ENCODE results near the gene ECEL1.

The ECEL1 gene

DNA sequence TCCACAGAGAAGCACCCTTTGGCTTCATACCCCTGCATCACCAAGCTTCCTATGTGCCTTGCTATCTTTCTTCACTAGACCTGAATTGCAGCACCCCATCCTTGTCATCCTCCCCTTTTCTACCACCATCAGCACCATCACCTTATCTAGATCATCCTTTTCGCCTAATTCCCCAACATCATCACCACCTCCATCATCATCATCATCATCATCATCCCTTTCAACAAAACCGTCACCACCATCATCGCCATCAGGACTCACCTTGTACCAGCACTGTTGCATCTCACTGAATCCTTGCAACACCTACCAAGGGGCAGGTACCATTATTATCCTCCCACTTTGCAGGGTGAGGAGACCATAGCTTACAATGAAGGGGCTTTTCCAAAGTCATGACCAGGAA lies 10.8 kb upstream of the ECEL1 start:
- no peak for DNase-seq (ENCODE audit: low read depth in 2 of 2)
- TF ChIP-seq CTCF (IDR thresholded peaks at IDR 0.05; ENCODE audit: low read depth, low read length) = no peak
- H3K4me3 ChIP-seq (replicated peaks in 1 of 2; ENCODE audit: low read depth in 2 of 2, low read length in 2 of 2) = no peak overlapping the region

DNA sequence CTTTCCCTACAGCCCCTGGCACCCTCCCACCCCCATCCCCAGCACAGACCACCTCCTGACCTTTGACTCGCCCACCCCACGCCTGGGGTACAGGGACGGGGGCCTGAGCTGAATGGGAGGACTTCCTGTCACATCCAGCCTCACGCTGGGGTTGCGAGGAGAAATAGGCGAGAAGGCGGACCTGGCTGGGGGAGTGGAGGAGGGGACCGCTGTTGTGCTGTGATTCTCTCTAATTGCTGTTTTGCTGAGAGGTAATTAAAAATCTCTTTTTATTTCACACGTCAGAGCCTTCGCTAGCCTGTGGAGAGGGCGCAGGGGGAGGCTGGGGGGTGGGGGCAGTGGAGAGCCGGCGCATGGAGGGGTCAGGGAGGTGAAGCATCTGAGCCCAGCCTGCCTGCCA lies 9.7 kb upstream of the ECEL1 start:
- H3K4me3 ChIP-seq (replicated peaks in 1 of 2; ENCODE audit: low read depth in 2 of 2, low read length in 2 of 2) = no peak overlapping the region
- no peak for DNase-seq (ENCODE audit: low read depth in 2 of 2)
- no peak for TF ChIP-seq CTCF (IDR thresholded peaks at IDR 0.05; ENCODE audit: low read depth, low read length)

DNA sequence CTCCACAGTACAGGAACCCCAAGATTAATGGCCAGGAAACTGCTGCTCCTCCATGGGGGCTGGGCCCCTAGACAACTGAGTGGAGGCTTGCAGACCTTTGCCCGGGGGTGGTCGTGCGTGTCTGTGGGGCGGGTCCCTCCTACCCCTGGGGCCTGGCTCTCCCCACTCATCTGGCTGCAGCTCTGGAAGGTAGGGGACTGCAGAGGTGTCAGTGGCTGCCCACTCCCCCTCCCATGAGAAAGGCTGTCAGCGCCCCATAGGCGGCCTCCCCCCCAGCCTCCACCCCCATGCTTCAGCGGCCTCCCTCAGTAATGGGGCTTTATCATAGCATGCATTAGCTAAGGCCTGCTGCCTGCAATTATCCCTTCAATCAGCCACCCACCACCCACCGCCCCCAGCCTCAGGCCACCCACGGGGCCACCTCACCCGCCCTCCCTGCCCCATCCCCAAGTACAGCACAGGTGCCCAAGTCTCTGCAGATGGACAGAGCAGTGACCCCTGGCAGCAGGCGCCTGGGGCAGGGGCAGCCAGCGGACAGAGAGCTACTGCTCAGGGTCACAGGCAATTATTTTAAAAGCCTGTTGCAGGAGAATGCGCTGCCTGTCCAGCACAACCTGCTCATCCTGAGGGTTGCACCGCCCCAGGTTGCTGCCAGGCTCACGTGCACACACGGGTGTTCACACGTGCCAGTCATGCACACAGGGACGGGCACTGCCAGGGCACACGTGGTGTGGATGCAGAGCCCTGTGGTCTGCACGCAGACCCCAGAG lies 9.1 kb upstream of the ECEL1 start:
- no peak for TF ChIP-seq CTCF (IDR thresholded peaks at IDR 0.05; ENCODE audit: low read depth, low read length)
- H3K4me3 ChIP-seq (replicated peaks in 1 of 2; ENCODE audit: low read depth in 2 of 2, low read length in 2 of 2) = no peak overlapping the region

DNA sequence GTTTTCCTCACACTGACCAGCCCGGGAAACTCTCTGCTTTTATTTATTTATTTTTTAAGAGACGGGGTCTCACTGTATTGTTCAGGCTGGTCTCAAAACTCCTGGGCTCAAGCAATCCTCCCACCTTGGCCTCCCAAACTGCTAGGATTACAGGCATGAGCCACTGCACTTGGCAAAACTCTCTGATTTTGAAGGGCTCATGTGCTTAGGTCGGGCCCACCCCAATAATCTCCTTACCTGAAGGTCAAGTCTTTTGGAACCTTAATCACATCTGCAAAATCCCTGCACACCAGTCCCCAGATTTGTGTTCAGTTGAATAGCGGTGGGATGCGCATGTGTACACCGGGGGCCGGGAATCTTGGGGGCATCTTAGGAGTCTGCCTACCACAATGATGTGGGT lies 7.7 kb upstream of the ECEL1 start:
- TF ChIP-seq CTCF (IDR thresholded peaks at IDR 0.05; ENCODE audit: low read depth, low read length) = no peak
- DNase-seq (ENCODE audit: low read depth in 2 of 2) = no peak
- H3K4me3 ChIP-seq (replicated peaks in 1 of 2; ENCODE audit: low read depth in 2 of 2, low read length in 2 of 2) = no peak overlapping the region

More for the DNA sequence above, 9.1 kb upstream of the ECEL1 start:
- DNase-seq (ENCODE audit: low read depth in 2 of 2) = no peak

DNA sequence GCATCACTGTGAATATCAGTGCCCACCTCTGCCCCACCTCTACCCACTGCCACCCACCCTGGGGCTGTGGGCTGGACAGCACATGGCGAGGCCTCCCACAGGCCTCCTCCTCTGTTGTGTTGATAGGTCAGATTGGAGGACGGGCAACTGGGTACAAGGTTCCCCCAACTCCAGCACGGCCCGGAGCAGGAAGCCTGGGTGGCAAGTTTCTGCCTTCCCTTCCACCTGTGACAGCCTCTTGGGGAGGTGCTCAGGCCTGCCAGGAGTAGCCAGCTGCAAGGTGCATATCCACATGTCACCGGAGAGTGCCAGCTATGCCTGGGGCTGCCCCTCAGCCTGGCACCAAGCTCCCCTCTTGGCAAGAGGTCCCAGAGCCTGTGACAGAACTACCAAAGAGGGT lies 6.9 kb upstream of the ECEL1 start:
- no peak for TF ChIP-seq CTCF (IDR thresholded peaks at IDR 0.05; ENCODE audit: low read depth, low read length)

GRCh38 chr2:232493701-232494474 lies 6.3 kb upstream of the ECEL1 start:
- no peak overlapping the region for H3K4me3 ChIP-seq (replicated peaks in 1 of 2; ENCODE audit: low read depth in 2 of 2, low read length in 2 of 2)
- no peak for TF ChIP-seq CTCF (IDR thresholded peaks at IDR 0.05; ENCODE audit: low read depth, low read length)

More for the DNA sequence above, 6.9 kb upstream of the ECEL1 start:
- no peak overlapping the region for H3K4me3 ChIP-seq (replicated peaks in 1 of 2; ENCODE audit: low read depth in 2 of 2, low read length in 2 of 2)
- no peak for DNase-seq (ENCODE audit: low read depth in 2 of 2)

More at GRCh38 chr2:232493701-232494474, 6.3 kb upstream of the ECEL1 start:
- DNase-seq (ENCODE audit: low read depth in 2 of 2) = no peak

All from cardiac fibroblast (primary cell).